NT2/D1 (cell line): ENCODE measurements around the gene TEX44.
"Not testable (repeated sequence)": the region's sequence is repeated elsewhere in the genome, so short reads cannot be mapped to it uniquely, and the experiment has no call there.

Source experiments
- SUZ12 ChIP-seq: IDR thresholded peaks from 2 replicates; pipeline ENCODE4 v1.6.1; 2011; ENCODE audit not compliant: insufficient read length, insufficient read depth; ENCODE audit errors: extremely low read depth
- YY1 ChIP-seq: IDR thresholded peaks from 2 replicates; pipeline ENCODE4 v1.6.1; 2011; ENCODE audit not compliant: insufficient read length, insufficient read depth

GRCh38 chr2:231556496-231556895, 36.2 kb upstream of the TEX44 start:
- TF ChIP-seq YY1, SUZ12: not testable (repeated sequence)
